A673 (cell line): ENCODE data around the gene KLRK1.

Source experiments
- CTCF ChIP-seq: fragments of 300-800, 200-600 bp; sonication (generic); conservative IDR thresholded peaks from 2 replicates; pipeline ENCODE4 v1.5.1; 2017; ENCODE audit warnings: low read depth, mild to moderate bottlenecking, antibody characterized with exemption, low read length, moderate library complexity, mixed read lengths
- EZH2 ChIP-seq: fragments of 200-600 bp; sonication (generic); IDR thresholded peaks from 2 replicates; pipeline ENCODE4 v1.6.1; 2017; ENCODE audit warnings: borderline replicate concordance, low read depth, mild to moderate bottlenecking, mixed read lengths, antibody characterized with exemption, low read length; ENCODE audit not compliant: poor library complexity, severe bottlenecking

- TF ChIP-seq CTCF (no peak), EZH2 (no peak)
Measured at GRCh38 chr12:10368206-10369171, 21.4 kb downstream of the KLRK1 start.
